Uterus (tissue), 2 donors: Measurements from ENCODE around the gene TXNL4B.

ENCODE experiments used
- CTCF ChIP-seq, 4 experiments: fragments of 200-600 bp in 2 of 4; fragments of 450-650 bp in 2 of 4; sonication (generic) in 2 of 4; IDR thresholded peaks; one replicate each; pipeline ENCODE4 v1.5.1; 2016 to 2019; ENCODE audit warnings: antibody characterized with exemption in 4 of 4, mild to moderate bottlenecking in 2 of 4, moderate library complexity in 1 of 4
- POLR2A ChIP-seq, 2 donors: fragments of 450-650 bp; IDR thresholded peaks; one replicate each; pipeline ENCODE4 v1.6.1; 2016; ENCODE audit warnings: antibody characterized with exemption in 2 of 2, mild to moderate bottlenecking in 1 of 2, moderate library complexity in 1 of 2

GRCh38 chr16:72049110-72049509, 44.3 kb downstream of the TXNL4B start:
- TF ChIP-seq POLR2A (IDR thresholded peaks at IDR 0.05) (no peak), CTCF (IDR thresholded peaks at IDR 0.05) (no peak)
